Trophoblast cell (in vitro differentiated cells and primary cell): ENCODE results near the gene TTLL4.

Source experiments
- DNase-seq, 2 donors: peaks; one replicate each; pipeline ENCODE4 v3.0.0-alpha.2; 2016
- H2AFZ ChIP-seq: 2 replicates; pipeline ENCODE4 v1.6.1; 2013; ENCODE audit warnings: low read length, moderate library complexity, mild to moderate bottlenecking; ENCODE audit not compliant: insufficient read depth, poor library complexity
- H2AK5ac ChIP-seq: 2 replicates; pipeline ENCODE4 v1.6.1; 2013; ENCODE audit warnings: mild to moderate bottlenecking, low read length
- H2BK120ac ChIP-seq: 2 replicates; pipeline ENCODE4 v1.6.1; 2013; ENCODE audit warnings: low read length, mild to moderate bottlenecking, moderate library complexity; ENCODE audit not compliant: insufficient read depth, poor library complexity
- H2BK12ac ChIP-seq: 2 replicates; pipeline ENCODE4 v1.6.1; 2013; ENCODE audit warnings: mild to moderate bottlenecking, low read length, moderate library complexity
- H2BK5ac ChIP-seq: 2 replicates; pipeline ENCODE4 v1.6.1; 2013; ENCODE audit warnings: low read length, low read depth, moderate library complexity, mild to moderate bottlenecking; ENCODE audit not compliant: poor library complexity
- H3K14ac ChIP-seq: 2 replicates; pipeline ENCODE4 v1.6.1; 2013; ENCODE audit warnings: mild to moderate bottlenecking, low read length
- H3K18ac ChIP-seq: 2 replicates; pipeline ENCODE4 v1.6.1; 2013; ENCODE audit warnings: mild to moderate bottlenecking, low read length
- H3K23ac ChIP-seq: 2 replicates; pipeline ENCODE4 v1.6.1; 2013; ENCODE audit warnings: low read length
- H3K27ac ChIP-seq: 2 replicates; pipeline ENCODE4 v1.5.1; 2013; ENCODE audit warnings: low read depth, mild to moderate bottlenecking, inconsistent platforms, low read length, moderate library complexity
- H3K27me3 ChIP-seq: 2 replicates; pipeline ENCODE4 v1.6.1; 2013; ENCODE audit warnings: inconsistent platforms, mild to moderate bottlenecking, low read length, moderate library complexity; ENCODE audit not compliant: insufficient read depth
- H3K36me3 ChIP-seq, 2 experiments: 1 replicate in 1 of 2; 2 replicates in 1 of 2; pipeline ENCODE4 v1.6.1; 2013; ENCODE audit warnings: low read length in 2 of 2, mild to moderate bottlenecking in 2 of 2, moderate library complexity in 1 of 2; ENCODE audit not compliant: insufficient read depth in 2 of 2, control insufficient read depth in 1 of 2
- H3K4ac ChIP-seq: 2 replicates; pipeline ENCODE4 v1.6.1; 2013; ENCODE audit warnings: low read depth, mild to moderate bottlenecking, low read length, moderate library complexity
- H3K4me1 ChIP-seq, 2 experiments: 1 replicate in 1 of 2; 2 replicates in 1 of 2; pipeline ENCODE4 v1.6.1; 2013; ENCODE audit warnings: low read length in 2 of 2, mild to moderate bottlenecking in 2 of 2, moderate library complexity in 1 of 2; ENCODE audit not compliant: insufficient read depth in 2 of 2, control insufficient read depth in 1 of 2
- H3K4me2 ChIP-seq: 2 replicates; pipeline ENCODE4 v1.6.1; 2013; ENCODE audit warnings: inconsistent platforms, mild to moderate bottlenecking, low read length, moderate library complexity
- H3K4me3 ChIP-seq: 2 replicates; pipeline ENCODE4 v1.5.1; 2013; ENCODE audit warnings: mild to moderate bottlenecking, low read depth, low read length, inconsistent platforms
- H3K79me1 ChIP-seq: one replicate; pipeline ENCODE4 v1.6.1; 2013; ENCODE audit warnings: low read length
- H3K79me2 ChIP-seq: 2 replicates; pipeline ENCODE4 v1.6.1; 2013; ENCODE audit warnings: low read length, mild to moderate bottlenecking; ENCODE audit not compliant: control insufficient read depth, insufficient read depth, poor library complexity
- H3K9ac ChIP-seq: 2 replicates; pipeline ENCODE4 v1.6.1; 2013; ENCODE audit warnings: mild to moderate bottlenecking, low read length
- H3K9me3 ChIP-seq: 2 replicates; pipeline ENCODE4 v1.6.1; 2013; ENCODE audit warnings: low read depth, mild to moderate bottlenecking, control low read depth, inconsistent platforms, low read length; ENCODE audit not compliant: insufficient read depth
- H4K12ac ChIP-seq: 2 replicates; pipeline ENCODE4 v1.6.1; 2013; ENCODE audit warnings: low read depth, mild to moderate bottlenecking, low read length, moderate library complexity
- H4K8ac ChIP-seq: 2 replicates; pipeline ENCODE4 v1.6.1; 2013; ENCODE audit warnings: low read depth, mild to moderate bottlenecking, low read length, moderate library complexity
- H4K91ac ChIP-seq: one replicate; pipeline ENCODE4 v1.6.1; 2013; ENCODE audit warnings: low read depth, mild to moderate bottlenecking, low read length, moderate library complexity
- WGBS: extraction: QIAGEN DNeasy Blood & Tissue Kit; methylation state at CpG from one replicate; pipeline ENCODE4 v1.1.7; 2013; ENCODE audit warnings: missing lambda C conversion rate; ENCODE audit not compliant: insufficient read length, insufficient coverage; ENCODE audit errors: extremely low coverage; 5-methylcytosine and 5-hydroxymethylcytosine counted together

TTLL4 gene

DNA sequence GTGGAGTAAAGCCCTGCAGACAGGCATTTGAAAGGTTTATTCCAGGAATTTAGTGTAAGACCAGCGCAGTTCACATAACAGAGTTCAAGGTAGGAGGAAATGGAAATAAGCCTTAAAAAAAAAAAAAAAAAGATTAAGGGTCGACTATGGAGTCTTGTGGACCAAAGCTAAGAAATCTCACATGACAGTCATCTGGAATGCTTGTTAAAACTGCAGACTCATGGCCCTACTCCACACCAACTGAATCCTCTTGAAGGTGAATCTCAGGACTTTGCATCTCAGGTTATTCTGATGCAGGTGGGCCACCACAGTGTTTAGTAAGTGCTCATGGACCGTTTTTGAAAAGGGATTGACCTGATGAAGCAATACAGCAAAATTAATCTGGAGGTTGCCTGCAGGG is 8.8 kb downstream of the TTLL4 start:
- H4K12ac ChIP-seq, result no peak overlapping the region
- H3K9ac ChIP-seq, result no peak overlapping the region
- H2BK12ac ChIP-seq, result no peak overlapping the region
- H2AK5ac ChIP-seq, result no peak overlapping the region
- H3K27ac ChIP-seq, result no peak overlapping the region
- no peaks in the 10 kb centered on the region for H3K27me3 ChIP-seq
- no peak for DNase-seq
- H3K79me1 ChIP-seq, result no peaks in the 10 kb centered on the region
- H2AFZ ChIP-seq, result no peak overlapping the region
- H3K4ac ChIP-seq, result no peak overlapping the region
- no peak overlapping the region for H4K8ac ChIP-seq
- H3K23ac ChIP-seq, result no peak overlapping the region
- H3K79me2 ChIP-seq, result no peaks in the 10 kb centered on the region
- no peak overlapping the region for H2BK5ac ChIP-seq
- no peak overlapping the region for H4K91ac ChIP-seq
- no peak overlapping the region for H2BK120ac ChIP-seq
- WGBS, result no CpG with 5 or more reads among the region's 3 CpGs
- H3K9me3 ChIP-seq, result no peaks in the 10 kb centered on the region
- no peak overlapping the region for H3K4me3 ChIP-seq
- no peak overlapping the region for H3K18ac ChIP-seq
- no peak overlapping the region for H3K14ac ChIP-seq
- H3K36me3 ChIP-seq, result peaks cover 2 to 4% of the 10 kb centered on the region in 2 experiments
- peaks cover 0 to 2% of the 10 kb centered on the region in 2 experiments for H3K4me1 ChIP-seq
- H3K4me2 ChIP-seq, result no peak overlapping the region

DNA sequence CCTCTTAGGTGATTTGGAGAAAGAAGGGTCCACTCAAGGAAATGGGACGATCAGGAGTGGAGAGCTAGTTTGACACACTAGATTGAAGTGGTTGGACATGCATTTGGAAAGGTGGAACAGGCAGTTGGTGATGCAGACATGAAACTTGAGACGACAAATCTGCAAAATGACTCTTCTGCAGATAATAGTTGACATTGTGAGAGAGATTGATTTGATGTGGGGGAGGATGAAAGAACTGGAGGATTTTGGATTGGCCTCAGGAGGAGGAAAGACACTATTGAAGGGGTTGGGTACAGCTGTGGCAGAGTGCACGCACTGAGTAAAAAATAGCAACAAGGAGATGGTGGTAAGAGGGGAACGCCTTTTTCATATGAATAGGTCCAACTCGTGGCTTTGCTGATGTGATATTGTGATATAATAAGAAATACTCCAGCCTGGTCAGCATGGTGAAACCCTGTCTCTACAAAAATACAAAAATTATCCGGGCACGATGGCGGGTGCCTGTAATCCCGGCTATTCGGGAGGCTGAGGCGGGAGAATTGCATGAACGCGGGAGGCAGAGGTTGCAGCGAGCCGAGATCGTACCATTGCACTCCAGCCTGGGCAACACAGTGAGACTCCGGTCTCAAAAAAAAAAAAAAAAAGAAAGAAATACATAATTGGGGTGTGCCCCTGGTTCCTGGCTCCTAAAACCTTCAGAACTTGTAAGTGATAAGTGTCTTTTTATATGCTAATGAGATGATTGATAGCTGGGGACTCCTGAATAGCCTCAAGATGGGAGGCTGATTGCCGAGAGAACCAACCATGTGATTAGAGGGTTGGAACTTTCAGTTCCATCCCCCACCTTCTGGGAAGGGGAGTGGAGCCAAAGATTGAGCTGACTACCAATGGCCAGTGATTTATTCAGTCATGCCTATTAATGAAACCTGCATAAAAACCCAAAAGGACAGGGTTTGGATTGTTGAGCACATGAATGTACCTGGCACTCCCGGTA is 9.7 kb downstream of the TTLL4 start:
- Histone ChIP-seq H2BK12ac (no peak overlapping the region), H2AFZ (no peak overlapping the region)

DNA sequence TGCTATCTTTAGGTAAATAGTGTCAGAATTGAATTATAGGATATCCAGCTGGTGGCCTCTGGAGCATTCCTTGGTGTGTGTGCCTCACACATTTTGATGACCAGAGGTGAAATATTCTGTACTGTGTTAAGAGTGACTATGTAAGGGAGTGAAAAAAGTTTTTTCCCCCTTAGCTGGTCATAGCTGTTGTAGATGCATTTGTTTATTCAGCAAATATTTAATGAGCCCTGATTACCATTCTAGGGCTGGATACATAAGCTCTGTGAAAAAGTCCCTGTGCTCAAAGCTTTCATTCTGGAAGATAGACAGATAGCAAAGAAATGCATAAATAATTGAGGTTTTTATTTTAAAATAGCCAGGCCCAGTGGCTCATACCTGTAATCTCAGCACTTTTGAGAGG is 10.9 kb downstream of the TTLL4 start:
- no peak overlapping the region for H2BK12ac ChIP-seq
- H3K18ac ChIP-seq, result no peak overlapping the region
- no peak for DNase-seq
- no peak overlapping the region for H2BK120ac ChIP-seq
- no peak overlapping the region for H3K14ac ChIP-seq
- H3K27me3 ChIP-seq, result no peaks in the 10 kb centered on the region
- no peak overlapping the region for H2AFZ ChIP-seq
- H3K9me3 ChIP-seq, result no peaks in the 10 kb centered on the region
- peaks cover 2 to 3% of the 10 kb centered on the region in 2 experiments for H3K36me3 ChIP-seq
- H3K79me1 ChIP-seq, result no peaks in the 10 kb centered on the region
- no peak overlapping the region for H3K23ac ChIP-seq
- H3K4me2 ChIP-seq, result no peak overlapping the region
- no peaks in the 10 kb centered on the region for H3K79me2 ChIP-seq
- H3K9ac ChIP-seq, result peak overlapping the region; percentile 70
- H4K8ac ChIP-seq, result no peak overlapping the region
- H3K4me1 ChIP-seq, result peaks cover 0 to 2% of the 10 kb centered on the region in 2 experiments
- no peak overlapping the region for H2BK5ac ChIP-seq
- no peak overlapping the region for H3K4ac ChIP-seq
- no peak overlapping the region for H3K27ac ChIP-seq
- H4K91ac ChIP-seq, result no peak overlapping the region
- H2AK5ac ChIP-seq, result no peak overlapping the region
- H3K4me3 ChIP-seq, result no peak overlapping the region
- H4K12ac ChIP-seq, result no peak overlapping the region

More for the DNA sequence above, 9.7 kb downstream of the TTLL4 start:
- WGBS, result no CpG with 5 or more reads among the region's 19 CpGs
- no peaks in the 10 kb centered on the region for H3K79me2 ChIP-seq
- H3K23ac ChIP-seq, result no peak overlapping the region
- peaks cover 0 to 2% of the 10 kb centered on the region in 2 experiments for H3K4me1 ChIP-seq
- H3K79me1 ChIP-seq, result no peaks in the 10 kb centered on the region
- no peak overlapping the region for H2BK120ac ChIP-seq
- no peak overlapping the region for H4K8ac ChIP-seq
- H3K4me3 ChIP-seq, result no peak overlapping the region
- no peak for DNase-seq
- H2BK5ac ChIP-seq, result no peak overlapping the region
- peaks cover 2 to 4% of the 10 kb centered on the region in 2 experiments for H3K36me3 ChIP-seq
- no peak overlapping the region for H4K12ac ChIP-seq
- H2AK5ac ChIP-seq, result no peak overlapping the region
- H4K91ac ChIP-seq, result no peak overlapping the region
- H3K18ac ChIP-seq, result no peak overlapping the region
- no peak overlapping the region for H3K14ac ChIP-seq
- H3K4me2 ChIP-seq, result no peak overlapping the region
- no peak overlapping the region for H3K9ac ChIP-seq
- no peaks in the 10 kb centered on the region for H3K9me3 ChIP-seq
- peak overlapping the region; percentile 12 for H3K4ac ChIP-seq
- no peaks in the 10 kb centered on the region for H3K27me3 ChIP-seq
- no peak overlapping the region for H3K27ac ChIP-seq

DNA sequence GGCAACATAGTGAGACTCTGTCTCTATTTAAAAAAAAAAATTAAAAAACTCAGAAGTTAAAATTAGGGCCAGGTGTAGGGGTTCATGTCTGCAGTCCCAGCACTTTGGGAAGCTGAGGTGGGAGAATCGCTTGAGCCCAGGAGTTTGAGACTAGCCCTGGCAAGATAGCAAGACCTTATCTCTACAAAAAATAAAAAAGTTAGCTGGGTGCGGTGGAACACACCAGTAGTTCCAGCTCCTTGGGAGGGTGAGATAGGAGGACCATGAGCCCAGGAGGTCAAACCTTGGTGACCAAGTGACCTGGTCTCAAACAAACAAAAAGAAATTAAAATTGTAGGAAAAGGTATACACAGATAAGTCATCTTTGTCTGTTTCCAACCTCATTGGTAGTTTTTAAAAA is 11.3 kb downstream of the TTLL4 start:
- Histone ChIP-seq H3K18ac (no peak overlapping the region), H3K4me1 (peaks cover 0 to 2% of the 10 kb centered on the region in 2 experiments), H3K79me2 (no peaks in the 10 kb centered on the region), H3K14ac (no peak overlapping the region), H3K4ac (no peak overlapping the region), H4K91ac (no peak overlapping the region), H3K9me3 (no peaks in the 10 kb centered on the region), H3K9ac (no peak overlapping the region), H2BK120ac (no peak overlapping the region), H3K27me3 (no peaks in the 10 kb centered on the region), H2BK12ac (no peak overlapping the region), H2BK5ac (no peak overlapping the region), H2AK5ac (no peak overlapping the region), H3K27ac (no peak overlapping the region), H3K79me1 (no peaks in the 10 kb centered on the region), H2AFZ (no peak overlapping the region), H3K36me3 (peaks cover 2 to 4% of the 10 kb centered on the region in 2 experiments), H3K4me3 (no peak overlapping the region), H4K12ac (no peak overlapping the region), H3K23ac (no peak overlapping the region), H3K4me2 (no peak overlapping the region), H4K8ac (no peak overlapping the region)
- DNase-seq, result no peak
- no CpG with 5 or more reads among the region's 2 CpGs for WGBS
